Left colon (tissue), 2 donors: ENCODE results near the gene WDR86. TPM values are rescaled to one million over a fixed set of nuclear protein-coding genes. Genes with fewer than 3 reads are reported as not detected.

Experiments used
- ATAC-seq: fragments of 200-7000 bp; cut with Tn5 transposase; one replicate; pipeline ENCODE4 v1.9.1; 2020; ENCODE audit warnings: mild to moderate bottlenecking, moderate library complexity
- DNase-seq, 2 donors: peaks; one replicate each; pipeline ENCODE4 v3.0.0-alpha.2; 2020
- intact Hi-C, 2 donors: fragments of 100-400 bp; cut with DNase I in 1 of 2; cut with micrococcal nuclease in 1 of 2; formaldehyde crosslinking; loops; one replicate each; pipeline versions ENCODE4 v1.11.2 to v1.14.0; 2022; cut with DNase I, micrococcal nuclease
- microRNA-seq, 2 donors: library from miRNA; unstranded; fragments of <30 nt; microRNA quantifications; one replicate each; pipeline versions ENCODE4 v1.1.0 to v1.2.0, GENCODE V29; 2020
- total RNA-seq, 2 donors: library from RNA; stranded (reverse); fragmentation: NEBNext Ultra II Directional; extraction: Animal tissue kit (Norgen Biotek cat#: 25700); gene quantifications; one replicate each; pipeline ENCODE4 v1.2.1, GENCODE V29; 2021
- donor health status: DM: no; HTN: no; CAD: no.
- donor health status: DM: yes; HTN: yes; CAD: no.

WDR86 gene
- total RNA-seq, 2 donors from 2014 or later, result 0.85 to 2.8 TPM

- DNase-seq (no peak), ATAC-seq (peak; percentile 21)
- intact Hi-C loops, result no loop called here
Measured at GRCh38 chr7:151345576-151346469, 64.0 kb downstream of the WDR86 start.

GRCh38 chr7:151343516-151343915 is 66.3 kb downstream of the WDR86 start:
- no peak for ATAC-seq
- DNase-seq, result no peak
- intact Hi-C loops, result no loop called here

GRCh38 chr7:151342811-151343210 is 67.0 kb downstream of the WDR86 start:
- ATAC-seq (no peak), DNase-seq (no peak)
- intact Hi-C loops, result no loop called here

- ATAC-seq (peak; percentile 36), DNase-seq (no peak)
- intact Hi-C loops, result no loop called here
Measured at GRCh38 chr7:151342102-151342646, 67.7 kb downstream of the WDR86 start.

GRCh38 chr7:151341357-151342101 is 68.3 kb downstream of the WDR86 start, which contains the start of gene NUB1:
NUB1 (plus strand) TSS chr7:151341812; CDS start chr7:151345350, 3,538 bp downstream.
- peak; percentile 95 for ATAC-seq
- intact Hi-C loops, result no loop called here
- peak; percentile 89 to 96 for DNase-seq

- DNase-seq, result no peak
- intact Hi-C loops, result no loop called here
- no peak for ATAC-seq
Measured at GRCh38 chr7:151340794-151341356, 69.0 kb downstream of the WDR86 start.

GRCh38 chr7:151339651-151340382 is 70.0 kb downstream of the WDR86 start:
- DNase-seq, result no peak
- intact Hi-C loops, result no loop called here
- no peak for ATAC-seq

- ATAC-seq, result no peak
- DNase-seq, result no peak
- intact Hi-C loops, result no loop called here
Measured at GRCh38 chr7:151338809-151339208, 71.0 kb downstream of the WDR86 start.

GRCh38 chr7:151337346-151337745 is 72.5 kb downstream of the WDR86 start:
- no peak for DNase-seq
- no peak for ATAC-seq
- intact Hi-C loops, result no loop called here

- no peak for DNase-seq
- ATAC-seq, result no peak
- intact Hi-C loops, result no loop called here
Measured at GRCh38 chr7:151336027-151336708, 73.7 kb downstream of the WDR86 start.

GRCh38 chr7:151334628-151335027 is 75.2 kb downstream of the WDR86 start:
- no peak for DNase-seq
- intact Hi-C loops, result no loop called here
- ATAC-seq, result no peak

Small RNA genes lying within 50 kb of the gene (microRNA-seq; reads per million reads assigned to microRNA genes)
- 0 reads per million in 2 donors for gene MIR3907

Other genes starting within 250 kb of the WDR86 start
- not detected for gene GBX1, start 242.3 kb downstream of the WDR86 start, total RNA-seq
- gene ASB10, start 222.8 kb downstream of the WDR86 start, total RNA-seq, result not detected
- not detected for gene H2BK1, start 199.6 kb downstream of the WDR86 start, total RNA-seq
- 10 to 100 TPM; 27.9 to 28.0 TPM for gene ABCF2, start 182.8 kb downstream of the WDR86 start, total RNA-seq
- gene CHPF2, start 177.6 kb downstream of the WDR86 start, total RNA-seq, result 10 to 100 TPM; 46.8 to 48.8 TPM
- gene SMARCD3, start 161.3 kb downstream of the WDR86 start, total RNA-seq, result 1 to 10 TPM; 4.3 to 9.8 TPM
- gene NUB1, start 68.2 kb downstream of the WDR86 start, total RNA-seq, result 10 to 100 TPM; 50.7 to 53.3 TPM
- gene CRYGN, start 30.1 kb upstream of the WDR86 start, total RNA-seq, result under 1 TPM in 1 of 2 donors, not detected in 1; 0.15 TPM
- 10 to 100 TPM; 53.4 to 69.7 TPM for gene RHEB, start 109.9 kb upstream of the WDR86 start, total RNA-seq